Measurements from ENCODE around the gene ALKBH5.

ALKBH5 gene

DNA sequence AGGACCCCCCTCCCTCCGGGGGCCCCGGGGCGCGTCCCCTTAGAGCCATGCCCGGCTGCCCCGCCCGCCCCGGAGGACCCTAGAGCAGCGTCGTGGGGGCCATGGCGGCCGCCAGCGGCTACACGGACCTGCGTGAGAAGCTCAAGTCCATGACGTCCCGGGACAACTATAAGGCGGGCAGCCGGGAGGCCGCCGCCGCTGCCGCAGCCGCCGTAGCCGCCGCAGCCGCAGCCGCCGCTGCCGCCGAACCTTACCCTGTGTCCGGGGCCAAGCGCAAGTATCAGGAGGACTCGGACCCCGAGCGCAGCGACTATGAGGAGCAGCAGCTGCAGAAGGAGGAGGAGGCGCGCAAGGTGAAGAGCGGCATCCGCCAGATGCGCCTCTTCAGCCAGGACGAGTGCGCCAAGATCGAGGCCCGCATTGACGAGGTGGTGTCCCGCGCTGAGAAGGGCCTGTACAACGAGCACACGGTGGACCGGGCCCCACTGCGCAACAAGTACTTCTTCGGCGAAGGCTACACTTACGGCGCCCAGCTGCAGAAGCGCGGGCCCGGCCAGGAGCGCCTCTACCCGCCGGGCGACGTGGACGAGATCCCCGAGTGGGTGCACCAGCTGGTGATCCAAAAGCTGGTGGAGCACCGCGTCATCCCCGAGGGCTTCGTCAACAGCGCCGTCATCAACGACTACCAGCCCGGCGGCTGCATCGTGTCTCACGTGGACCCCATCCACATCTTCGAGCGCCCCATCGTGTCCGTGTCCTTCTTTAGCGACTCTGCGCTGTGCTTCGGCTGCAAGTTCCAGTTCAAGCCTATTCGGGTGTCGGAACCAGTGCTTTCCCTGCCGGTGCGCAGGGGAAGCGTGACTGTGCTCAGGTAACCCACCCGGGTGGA lies 759 bp downstream of the ALKBH5 start (continued):
- TF ChIP-seq, protein P1, sequence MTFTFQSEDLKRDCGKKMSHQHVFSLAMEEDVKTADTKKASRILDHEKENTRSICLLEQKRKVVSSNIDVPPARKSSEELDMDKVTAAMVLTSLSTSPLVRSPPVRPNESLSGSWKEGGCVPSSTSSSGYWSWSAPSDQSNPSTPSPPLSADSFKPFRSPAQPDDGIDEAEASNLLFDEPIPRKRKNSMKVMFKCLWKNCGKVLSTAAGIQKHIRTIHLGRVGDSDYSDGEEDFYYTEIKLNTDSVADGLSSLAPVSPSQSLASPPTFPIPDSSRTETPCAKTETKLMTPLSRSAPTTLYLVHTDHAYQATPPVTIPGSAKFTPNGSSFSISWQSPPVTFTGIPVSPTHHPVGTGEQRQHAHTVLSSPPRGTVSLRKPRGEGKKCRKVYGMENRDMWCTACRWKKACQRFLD (tag by site-specific recombination; IDR thresholded peaks at IDR 0.05) = no peak
- TF ChIP-seq, protein P2, sequence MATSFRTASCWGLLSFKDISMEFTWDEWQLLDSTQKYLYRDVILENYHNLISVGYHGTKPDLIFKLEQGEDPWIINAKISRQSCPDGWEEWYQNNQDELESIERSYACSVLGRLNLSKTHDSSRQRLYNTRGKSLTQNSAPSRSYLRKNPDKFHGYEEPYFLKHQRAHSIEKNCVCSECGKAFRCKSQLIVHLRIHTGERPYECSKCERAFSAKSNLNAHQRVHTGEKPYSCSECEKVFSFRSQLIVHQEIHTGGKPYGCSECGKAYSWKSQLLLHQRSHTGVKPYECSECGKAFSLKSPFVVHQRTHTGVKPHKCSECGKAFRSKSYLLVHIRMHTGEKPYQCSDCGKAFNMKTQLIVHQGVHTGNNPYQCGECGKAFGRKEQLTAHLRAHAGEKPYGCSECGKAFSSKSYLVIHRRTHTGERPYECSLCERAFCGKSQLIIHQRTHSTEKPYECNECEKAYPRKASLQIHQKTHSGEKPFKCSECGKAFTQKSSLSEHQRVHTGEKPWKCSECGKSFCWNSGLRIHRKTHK (tag by site-specific recombination; IDR thresholded peaks at IDR 0.05) = no peak
- TF ChIP-seq MEIS1 (CRISPR knock-in tag; IDR thresholded peaks at IDR 0.05; ENCODE audit: borderline replicate concordance) (no peak), SALL2 (tag by site-specific recombination; IDR thresholded peaks at IDR 0.05; ENCODE audit: borderline replicate concordance) (no peak), ZNF501 (tag by site-specific recombination; IDR thresholded peaks at IDR 0.05) (peak; percentile 20; the same call in 1 of the 2 replicates), ZBTB6 (tag by site-specific recombination; IDR thresholded peaks at IDR 0.05) (no peak), ZNF837 (tag by site-specific recombination; IDR thresholded peaks at IDR 0.05) (0 out of 2 replicates have a peak, but pooled peaks have one; percentile 48), ZNF629 (tag by site-specific recombination; IDR thresholded peaks at IDR 0.05) (peak; percentile 94), SP7 (tag by site-specific recombination; IDR thresholded peaks at IDR 0.05) (no peak), ZSCAN23 (tag by site-specific recombination; IDR thresholded peaks at IDR 0.05) (no peak), ZNF132 (tag by site-specific recombination; IDR thresholded peaks at IDR 0.05; ENCODE audit: borderline replicate concordance) (no peak), ZEB2 (tag by site-specific recombination; IDR thresholded peaks at IDR 0.05) (peak; percentile 23), ZNF248 (tag by site-specific recombination; IDR thresholded peaks at IDR 0.05) (no peak), ZNF777 (tag by site-specific recombination; IDR thresholded peaks at IDR 0.05; ENCODE audit: borderline replicate concordance) (peak; percentile 51; the same call in 1 of the 2 replicates), ZBTB20 (tag by site-specific recombination; IDR thresholded peaks at IDR 0.05) (peak; percentile 41; the same call in 1 of the 2 replicates), ZNF2 (tag by site-specific recombination; IDR thresholded peaks at IDR 0.05) (peak; percentile 43; the same call in 1 of the 2 replicates), ZNF76 (tag by site-specific recombination; IDR thresholded peaks at IDR 0.05; ENCODE audit: borderline replicate concordance, low read depth) (no peak; the same call in 1 of the 2 replicates), MZF1 (tag by site-specific recombination; IDR thresholded peaks at IDR 0.05; ENCODE audit: borderline replicate concordance) (no peak), GFI1B (tag by site-specific recombination; IDR thresholded peaks at IDR 0.05) (no peak), ZNF548 (tag by site-specific recombination; IDR thresholded peaks at IDR 0.05) (no peak), PRDM4 (tag by site-specific recombination; IDR thresholded peaks at IDR 0.05) (no peak; the same call in 1 of the 2 replicates), ZNF513 (tag by site-specific recombination; IDR thresholded peaks at IDR 0.05) (no peak; the same call in 1 of the 2 replicates)
- TF ChIP-seq, protein P3, sequence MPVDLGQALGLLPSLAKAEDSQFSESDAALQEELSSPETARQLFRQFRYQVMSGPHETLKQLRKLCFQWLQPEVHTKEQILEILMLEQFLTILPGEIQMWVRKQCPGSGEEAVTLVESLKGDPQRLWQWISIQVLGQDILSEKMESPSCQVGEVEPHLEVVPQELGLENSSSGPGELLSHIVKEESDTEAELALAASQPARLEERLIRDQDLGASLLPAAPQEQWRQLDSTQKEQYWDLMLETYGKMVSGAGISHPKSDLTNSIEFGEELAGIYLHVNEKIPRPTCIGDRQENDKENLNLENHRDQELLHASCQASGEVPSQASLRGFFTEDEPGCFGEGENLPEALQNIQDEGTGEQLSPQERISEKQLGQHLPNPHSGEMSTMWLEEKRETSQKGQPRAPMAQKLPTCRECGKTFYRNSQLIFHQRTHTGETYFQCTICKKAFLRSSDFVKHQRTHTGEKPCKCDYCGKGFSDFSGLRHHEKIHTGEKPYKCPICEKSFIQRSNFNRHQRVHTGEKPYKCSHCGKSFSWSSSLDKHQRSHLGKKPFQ (tag by site-specific recombination; IDR thresholded peaks at IDR 0.05) = no peak
- TF ChIP-seq, protein P4, sequence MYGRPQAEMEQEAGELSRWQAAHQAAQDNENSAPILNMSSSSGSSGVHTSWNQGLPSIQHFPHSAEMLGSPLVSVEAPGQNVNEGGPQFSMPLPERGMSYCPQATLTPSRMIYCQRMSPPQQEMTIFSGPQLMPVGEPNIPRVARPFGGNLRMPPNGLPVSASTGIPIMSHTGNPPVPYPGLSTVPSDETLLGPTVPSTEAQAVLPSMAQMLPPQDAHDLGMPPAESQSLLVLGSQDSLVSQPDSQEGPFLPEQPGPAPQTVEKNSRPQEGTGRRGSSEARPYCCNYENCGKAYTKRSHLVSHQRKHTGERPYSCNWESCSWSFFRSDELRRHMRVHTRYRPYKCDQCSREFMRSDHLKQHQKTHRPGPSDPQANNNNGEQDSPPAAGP (tag by site-specific recombination; IDR thresholded peaks at IDR 0.05) = peak; percentile 41; the same call in 1 of the 2 replicates
- TF ChIP-seq, protein P5, sequence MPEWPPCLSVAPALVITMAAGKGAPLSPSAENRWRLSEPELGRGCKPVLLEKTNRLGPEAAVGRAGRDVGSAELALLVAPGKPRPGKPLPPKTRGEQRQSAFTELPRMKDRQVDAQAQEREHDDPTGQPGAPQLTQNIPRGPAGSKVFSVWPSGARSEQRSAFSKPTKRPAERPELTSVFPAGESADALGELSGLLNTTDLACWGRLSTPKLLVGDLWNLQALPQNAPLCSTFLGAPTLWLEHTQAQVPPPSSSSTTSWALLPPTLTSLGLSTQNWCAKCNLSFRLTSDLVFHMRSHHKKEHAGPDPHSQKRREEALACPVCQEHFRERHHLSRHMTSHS (tag by site-specific recombination; IDR thresholded peaks at IDR 0.05) = no peak

Data from HEK293 (cell line).